ENCODE measurements around the gene CCDC70.

CCDC70 gene

GRCh38 chr13:51865838-51866237, 4.1 kb downstream of the CCDC70 start:
- no peaks in the 10 kb centered on the region for H3K9me3 ChIP-seq (ENCODE audit: control insufficient read depth, low read length)
- H3K4me3 ChIP-seq (ENCODE audit: extremely low read depth, insufficient read depth, low read length, poor library complexity, severe bottlenecking): no peak overlapping the region
- H3K27ac ChIP-seq (ENCODE audit: low read depth, low read length, severe bottlenecking): no peak overlapping the region
- no peaks in the 10 kb centered on the region for H3K36me3 ChIP-seq (ENCODE audit: control insufficient read depth, insufficient read depth, low read length)
- WGBS, 2 experiments (ENCODE audit: insufficient coverage in 2 of 2): 72 to 74% methylated on average over 7 of the region's 7 CpGs
- peaks cover 3% of the 10 kb centered on the region for H3K4me1 ChIP-seq (ENCODE audit: control insufficient read depth, insufficient read depth, low read length, poor library complexity, severe bottlenecking)

GRCh38 chr13:51867062-51867461, 5.3 kb downstream of the CCDC70 start:
- 89 to 100% methylated on average over 2 to 4 of the region's 4 CpGs for WGBS, 2 experiments (ENCODE audit: insufficient coverage in 2 of 2)
- Histone ChIP-seq H3K9me3 (ENCODE audit: control insufficient read depth, low read length) (no peaks in the 10 kb centered on the region), H3K4me3 (ENCODE audit: extremely low read depth, insufficient read depth, low read length, poor library complexity, severe bottlenecking) (no peak overlapping the region), H3K4me1 (ENCODE audit: control insufficient read depth, insufficient read depth, low read length, poor library complexity, severe bottlenecking) (peaks cover under 1% of the 10 kb centered on the region), H3K36me3 (ENCODE audit: control insufficient read depth, insufficient read depth, low read length) (no peaks in the 10 kb centered on the region), H3K27ac (ENCODE audit: low read depth, low read length, severe bottlenecking) (no peak overlapping the region)

- Histone ChIP-seq H3K9me3 (ENCODE audit: control insufficient read depth, low read length) (no peaks in the 10 kb centered on the region), H3K36me3 (ENCODE audit: control insufficient read depth, insufficient read depth, low read length) (no peaks in the 10 kb centered on the region), H3K4me1 (ENCODE audit: control insufficient read depth, insufficient read depth, low read length, poor library complexity, severe bottlenecking) (no peaks in the 10 kb centered on the region), H3K4me3 (ENCODE audit: extremely low read depth, insufficient read depth, low read length, poor library complexity, severe bottlenecking) (no peak overlapping the region), H3K27ac (ENCODE audit: low read depth, low read length, severe bottlenecking) (no peak overlapping the region)
- 77 to 93% methylated on average over 3 to 5 of the region's 6 CpGs for WGBS, 2 experiments (ENCODE audit: insufficient coverage in 2 of 2)
Observed at GRCh38 chr13:51869916-51870315, 8.1 kb downstream of the CCDC70 start.

GRCh38 chr13:51870616-51871015, 8.8 kb downstream of the CCDC70 start:
- H3K9me3 ChIP-seq (ENCODE audit: control insufficient read depth, low read length): no peaks in the 10 kb centered on the region
- no peaks in the 10 kb centered on the region for H3K4me1 ChIP-seq (ENCODE audit: control insufficient read depth, insufficient read depth, low read length, poor library complexity, severe bottlenecking)
- no CpG with 5 or more reads among the region's 3 CpGs for WGBS, 2 experiments (ENCODE audit: insufficient coverage in 2 of 2)
- H3K27ac ChIP-seq (ENCODE audit: low read depth, low read length, severe bottlenecking): no peak overlapping the region
- no peaks in the 10 kb centered on the region for H3K36me3 ChIP-seq (ENCODE audit: control insufficient read depth, insufficient read depth, low read length)
- no peak overlapping the region for H3K4me3 ChIP-seq (ENCODE audit: extremely low read depth, insufficient read depth, low read length, poor library complexity, severe bottlenecking)

- WGBS, 2 experiments (ENCODE audit: insufficient coverage in 2 of 2): 96% methylated on average over 5 of the region's 6 CpGs; no CpG with 5 or more reads in 1 of the 2 experiments
- Histone ChIP-seq H3K27ac (ENCODE audit: low read depth, low read length, severe bottlenecking) (no peak overlapping the region), H3K9me3 (ENCODE audit: control insufficient read depth, low read length) (no peaks in the 10 kb centered on the region), H3K36me3 (ENCODE audit: control insufficient read depth, insufficient read depth, low read length) (no peaks in the 10 kb centered on the region), H3K4me1 (ENCODE audit: control insufficient read depth, insufficient read depth, low read length, poor library complexity, severe bottlenecking) (no peaks in the 10 kb centered on the region), H3K4me3 (ENCODE audit: extremely low read depth, insufficient read depth, low read length, poor library complexity, severe bottlenecking) (no peak overlapping the region)
Observed at GRCh38 chr13:51873117-51873798, 11.5 kb downstream of the CCDC70 start.

GRCh38 chr13:51873837-51874236, 12.1 kb downstream of the CCDC70 start:
- Histone ChIP-seq H3K4me1 (ENCODE audit: control insufficient read depth, insufficient read depth, low read length, poor library complexity, severe bottlenecking) (no peaks in the 10 kb centered on the region), H3K9me3 (ENCODE audit: control insufficient read depth, low read length) (no peaks in the 10 kb centered on the region), H3K36me3 (ENCODE audit: control insufficient read depth, insufficient read depth, low read length) (no peaks in the 10 kb centered on the region), H3K27ac (ENCODE audit: low read depth, low read length, severe bottlenecking) (no peak overlapping the region), H3K4me3 (ENCODE audit: extremely low read depth, insufficient read depth, low read length, poor library complexity, severe bottlenecking) (no peak overlapping the region)
- 100% methylated on average over 1 of the region's 1 CpG; no CpG with 5 or more reads in 1 of the 2 experiments for WGBS, 2 experiments (ENCODE audit: insufficient coverage in 2 of 2)

- WGBS, 2 experiments (ENCODE audit: insufficient coverage in 2 of 2): 81 to 85% methylated on average over 6 to 11 of the region's 11 CpGs
- Histone ChIP-seq H3K9me3 (ENCODE audit: control insufficient read depth, low read length) (no peaks in the 10 kb centered on the region), H3K36me3 (ENCODE audit: control insufficient read depth, insufficient read depth, low read length) (no peaks in the 10 kb centered on the region), H3K27ac (ENCODE audit: low read depth, low read length, severe bottlenecking) (no peak overlapping the region), H3K4me3 (ENCODE audit: extremely low read depth, insufficient read depth, low read length, poor library complexity, severe bottlenecking) (no peak overlapping the region), H3K4me1 (ENCODE audit: control insufficient read depth, insufficient read depth, low read length, poor library complexity, severe bottlenecking) (no peaks in the 10 kb centered on the region)
Observed at GRCh38 chr13:51874651-51875050, 12.9 kb downstream of the CCDC70 start.

- no peaks in the 10 kb centered on the region for H3K4me1 ChIP-seq (ENCODE audit: control insufficient read depth, insufficient read depth, low read length, poor library complexity, severe bottlenecking)
- H3K4me3 ChIP-seq (ENCODE audit: extremely low read depth, insufficient read depth, low read length, poor library complexity, severe bottlenecking): no peak overlapping the region
- 91 to 96% methylated on average over 3 of the region's 4 CpGs for WGBS, 2 experiments (ENCODE audit: insufficient coverage in 2 of 2)
- peaks cover 9% of the 10 kb centered on the region for H3K9me3 ChIP-seq (ENCODE audit: control insufficient read depth, low read length)
- H3K36me3 ChIP-seq (ENCODE audit: control insufficient read depth, insufficient read depth, low read length): no peaks in the 10 kb centered on the region
- H3K27ac ChIP-seq (ENCODE audit: low read depth, low read length, severe bottlenecking): no peak overlapping the region
Observed at GRCh38 chr13:51879133-51879532, 17.4 kb downstream of the CCDC70 start.

GRCh38 chr13:51881296-51881695, 19.5 kb downstream of the CCDC70 start:
- Histone ChIP-seq H3K9me3 (ENCODE audit: control insufficient read depth, low read length) (peaks cover 9% of the 10 kb centered on the region), H3K4me1 (ENCODE audit: control insufficient read depth, insufficient read depth, low read length, poor library complexity, severe bottlenecking) (no peaks in the 10 kb centered on the region), H3K4me3 (ENCODE audit: extremely low read depth, insufficient read depth, low read length, poor library complexity, severe bottlenecking) (no peak overlapping the region), H3K27ac (ENCODE audit: low read depth, low read length, severe bottlenecking) (no peak overlapping the region), H3K36me3 (ENCODE audit: control insufficient read depth, insufficient read depth, low read length) (no peaks in the 10 kb centered on the region)
- WGBS, 2 experiments (ENCODE audit: insufficient coverage in 2 of 2): 83 to 85% methylated on average over 1 of the region's 1 CpG

- Histone ChIP-seq H3K4me3 (ENCODE audit: extremely low read depth, insufficient read depth, low read length, poor library complexity, severe bottlenecking) (no peak overlapping the region), H3K36me3 (ENCODE audit: control insufficient read depth, insufficient read depth, low read length) (no peaks in the 10 kb centered on the region), H3K4me1 (ENCODE audit: control insufficient read depth, insufficient read depth, low read length, poor library complexity, severe bottlenecking) (no peaks in the 10 kb centered on the region), H3K27ac (ENCODE audit: low read depth, low read length, severe bottlenecking) (no peak overlapping the region), H3K9me3 (ENCODE audit: control insufficient read depth, low read length) (peaks cover 9% of the 10 kb centered on the region)
- WGBS, 2 experiments (ENCODE audit: insufficient coverage in 2 of 2): 83 to 91% methylated on average over 6 of the region's 6 CpGs
Observed at GRCh38 chr13:51882570-51883225, 20.9 kb downstream of the CCDC70 start.

- Histone ChIP-seq H3K4me1 (ENCODE audit: control insufficient read depth, insufficient read depth, low read length, poor library complexity, severe bottlenecking) (no peaks in the 10 kb centered on the region), H3K9me3 (ENCODE audit: control insufficient read depth, low read length) (peaks cover 9% of the 10 kb centered on the region), H3K4me3 (ENCODE audit: extremely low read depth, insufficient read depth, low read length, poor library complexity, severe bottlenecking) (no peak overlapping the region), H3K27ac (ENCODE audit: low read depth, low read length, severe bottlenecking) (no peak overlapping the region), H3K36me3 (ENCODE audit: control insufficient read depth, insufficient read depth, low read length) (no peaks in the 10 kb centered on the region)
- 72% methylated on average over 4 to 5 of the region's 5 CpGs for WGBS, 2 experiments (ENCODE audit: insufficient coverage in 2 of 2)
Observed at GRCh38 chr13:51883226-51883600, 21.4 kb downstream of the CCDC70 start.

Data from mesodermal cell (in vitro differentiated cells).